Activated naive CD4-positive, alpha-beta T cell (primary cell): ENCODE results near the gene GNE.
"Not testable (repeated sequence)": the region's sequence is repeated elsewhere in the genome, so short reads cannot be mapped to it uniquely, and the experiment has no call there.

ENCODE experiments used
- DNase-seq, 4 experiments: peaks; one replicate each; lab custom pipeline; 2025; lab: John Stamatoyannopoulos, UW

The GNE gene

DNA sequence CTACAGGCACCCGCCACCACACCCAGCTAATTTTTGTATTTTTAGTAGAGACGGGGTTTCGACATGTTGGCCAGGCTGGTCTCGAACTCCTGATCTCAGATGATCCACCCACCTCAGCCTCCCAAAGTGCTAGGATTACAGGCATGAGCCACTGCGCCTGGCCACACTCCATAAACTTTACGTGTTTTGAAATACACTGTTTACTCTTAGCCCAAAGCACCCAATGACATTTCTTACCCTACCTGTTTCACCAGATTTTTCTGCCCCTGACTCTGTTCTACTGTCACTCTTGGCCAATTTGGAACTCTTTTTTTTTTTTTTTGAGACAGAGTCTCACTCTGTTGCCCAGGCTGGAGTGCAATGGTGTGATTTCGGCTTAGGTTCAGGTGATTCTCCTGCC lies 15.1 kb upstream of the GNE start:
- DNase-seq = not testable (repeated sequence)

DNA sequence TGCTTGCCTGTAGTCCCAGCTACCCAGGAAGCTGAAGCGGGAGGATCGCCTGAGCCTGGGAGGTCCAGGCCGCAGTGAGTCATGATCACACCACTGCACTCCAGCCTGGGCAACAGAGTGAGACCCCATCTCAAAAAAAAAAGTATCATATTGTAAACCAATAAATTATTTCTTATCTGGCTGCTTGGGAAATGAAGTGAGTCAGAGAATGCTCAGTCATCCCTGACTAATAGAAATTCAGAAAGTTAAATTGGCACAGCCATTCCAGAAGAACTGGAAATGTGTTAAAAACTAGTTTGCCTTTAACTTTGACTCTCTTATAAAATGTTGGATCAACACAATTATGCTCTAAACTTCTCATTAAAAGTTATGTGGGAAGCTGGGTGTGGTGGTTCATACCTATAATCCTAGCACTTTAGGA lies 9.8 kb upstream of the GNE start:
- no peak for DNase-seq

DNA sequence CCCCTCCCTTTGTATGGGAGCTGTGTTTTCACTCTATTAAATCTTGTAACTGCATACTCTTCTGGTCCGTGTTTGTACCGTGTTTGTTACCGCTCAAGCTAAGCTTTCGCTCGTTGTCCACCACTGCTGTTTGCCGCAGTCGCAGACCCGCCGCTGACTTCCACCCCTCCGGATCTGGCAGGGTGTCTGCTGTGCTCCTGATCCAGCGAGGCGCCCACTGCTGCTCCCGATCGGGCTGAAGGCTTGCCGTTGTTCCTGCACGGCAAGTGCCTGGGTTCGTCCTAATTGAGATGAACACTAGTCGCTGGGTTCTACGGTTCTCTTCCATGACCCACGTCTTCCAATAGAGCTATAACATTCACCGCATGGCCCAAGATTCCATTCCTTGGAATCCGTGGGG lies 6.6 kb upstream of the GNE start:
- no peak for DNase-seq

DNA sequence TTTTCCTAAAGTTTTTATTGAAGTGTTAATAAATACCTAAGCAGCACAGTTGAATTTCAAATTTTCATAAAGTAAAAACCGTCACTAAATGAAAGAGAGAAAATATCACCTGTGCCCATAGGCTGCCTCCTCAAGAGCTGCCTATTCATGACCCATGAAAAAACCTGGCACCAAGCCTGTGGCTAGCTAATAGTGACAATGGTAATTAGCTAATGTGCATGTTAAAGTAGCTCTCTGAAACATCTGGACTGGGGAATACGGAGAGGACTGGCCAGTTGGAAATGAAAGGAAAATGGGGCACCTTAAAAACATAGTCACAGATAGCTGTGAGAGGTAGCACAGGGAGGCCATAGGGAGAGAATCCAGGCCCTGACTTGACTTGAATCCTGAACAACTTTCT lies 5.4 kb upstream of the GNE start:
- no peak for DNase-seq

DNA sequence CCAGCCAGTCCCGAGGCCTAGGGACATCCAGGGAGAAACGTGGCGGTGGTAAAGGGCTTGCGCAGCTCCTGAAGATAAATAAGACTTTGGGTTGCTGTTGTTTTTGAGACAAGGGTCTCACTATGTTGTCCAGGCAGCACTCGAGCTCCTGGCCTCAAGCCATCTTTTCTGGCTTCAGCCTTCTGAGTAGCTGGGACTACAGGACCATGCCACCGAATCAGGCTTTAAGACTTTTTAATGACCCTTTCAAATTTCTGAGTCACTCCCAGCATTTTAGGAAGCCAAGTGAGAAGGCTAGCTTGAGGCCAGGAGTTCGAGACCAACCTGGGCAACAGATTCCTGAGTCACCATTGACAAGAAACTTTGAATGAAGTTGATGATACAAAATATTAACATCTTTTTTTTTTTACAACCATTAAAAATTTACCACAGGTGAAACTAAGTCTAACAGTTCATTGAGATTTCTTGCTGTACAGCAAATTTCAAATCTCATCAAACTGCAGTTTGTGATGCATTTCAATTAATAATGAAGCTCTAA lies 817 bp upstream of the GNE start:
- DNase-seq = no peak

GRCh38 chr9:36251428-36251827 lies 6.8 kb downstream of the GNE start:
- no peak for DNase-seq

DNA sequence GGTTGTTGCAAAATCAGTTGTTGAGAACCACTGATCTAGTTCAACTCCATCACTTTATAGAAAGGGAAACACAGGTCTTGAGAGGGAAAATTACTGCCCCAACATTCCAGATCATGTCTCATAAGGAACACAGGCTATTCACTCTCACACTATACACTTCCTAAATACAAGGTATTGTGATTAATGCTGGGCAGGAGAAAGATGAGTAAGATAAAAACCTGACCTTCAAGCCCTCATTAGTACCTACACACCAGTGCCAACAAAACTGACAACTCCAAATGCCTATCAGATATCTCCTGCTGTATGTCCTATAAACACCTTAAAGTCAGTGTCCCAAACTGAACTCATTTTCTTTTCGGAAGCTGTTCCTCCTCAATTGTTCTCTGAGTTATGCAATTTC lies 8.2 kb downstream of the GNE start:
- DNase-seq = no peak

GRCh38 chr9:36249189-36249588 lies 9.1 kb downstream of the GNE start:
- DNase-seq = no peak

GRCh38 chr9:36248061-36248460 lies 10.2 kb downstream of the GNE start:
- not testable (repeated sequence) for DNase-seq

- no peak for DNase-seq
Observed at GRCh38 chr9:36247356-36247755, 10.9 kb downstream of the GNE start.

DNA sequence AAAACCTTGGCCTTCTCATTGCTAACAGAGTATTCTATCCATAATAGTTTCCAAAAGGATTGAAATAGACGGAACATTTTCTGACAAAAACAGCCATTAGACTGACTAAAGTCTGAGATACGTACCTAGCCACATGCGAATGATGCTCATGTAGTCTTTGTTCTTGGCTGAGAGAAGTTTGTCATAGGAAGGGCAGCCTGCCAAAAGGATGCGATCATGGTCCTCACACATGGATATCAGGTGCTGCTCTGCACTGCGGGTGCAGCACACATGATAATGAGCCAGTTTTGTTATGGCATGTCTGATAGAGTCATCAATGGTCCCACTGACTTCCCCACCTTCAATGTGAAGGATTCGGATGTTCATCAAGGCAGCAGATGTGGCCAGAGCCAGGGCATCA lies 12.3 kb downstream of the GNE start:
- DNase-seq = no peak

DNA sequence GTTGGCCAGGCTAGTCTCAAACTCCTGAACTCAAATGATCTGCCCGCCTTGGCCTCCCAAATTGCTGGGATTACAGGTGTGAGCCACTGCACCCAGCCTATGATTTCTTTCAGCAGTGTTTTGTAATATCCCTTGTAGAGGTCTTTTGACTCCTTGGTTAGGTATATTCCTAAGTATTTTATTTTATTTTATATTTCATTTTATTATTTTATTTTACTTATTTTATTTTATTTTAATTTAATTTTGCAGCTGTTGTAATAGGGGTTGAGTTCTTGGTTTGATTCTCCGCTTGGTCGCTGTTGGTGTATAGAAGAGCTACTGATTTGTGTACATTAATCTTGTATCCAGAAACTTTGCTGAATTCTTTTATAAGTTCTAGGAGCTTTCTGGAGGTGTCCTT lies 18.6 kb downstream of the GNE start:
- DNase-seq = not testable (repeated sequence)

- DNase-seq = not testable (repeated sequence)
Observed at GRCh38 chr9:36239205-36239604, 19.0 kb downstream of the GNE start.

DNA sequence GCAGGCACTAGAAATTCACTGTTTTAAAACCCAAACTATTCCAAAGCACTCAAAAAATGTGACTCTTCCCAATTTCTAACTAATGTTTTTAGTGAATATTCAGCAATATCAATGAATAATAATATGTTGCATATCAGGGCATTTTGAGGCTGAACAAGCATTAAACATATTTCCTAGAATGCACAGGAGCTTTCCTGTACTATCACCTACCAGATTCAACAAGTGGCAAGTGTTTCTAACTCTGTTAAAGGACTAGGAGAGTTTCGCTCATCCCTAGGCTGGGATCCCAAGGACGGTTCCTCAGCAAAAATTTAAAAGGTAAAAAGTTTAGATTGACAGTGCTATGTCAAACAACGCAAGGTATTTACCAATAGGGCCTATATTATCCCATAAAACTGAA lies 21.0 kb downstream of the GNE start:
- no peak for DNase-seq

DNA sequence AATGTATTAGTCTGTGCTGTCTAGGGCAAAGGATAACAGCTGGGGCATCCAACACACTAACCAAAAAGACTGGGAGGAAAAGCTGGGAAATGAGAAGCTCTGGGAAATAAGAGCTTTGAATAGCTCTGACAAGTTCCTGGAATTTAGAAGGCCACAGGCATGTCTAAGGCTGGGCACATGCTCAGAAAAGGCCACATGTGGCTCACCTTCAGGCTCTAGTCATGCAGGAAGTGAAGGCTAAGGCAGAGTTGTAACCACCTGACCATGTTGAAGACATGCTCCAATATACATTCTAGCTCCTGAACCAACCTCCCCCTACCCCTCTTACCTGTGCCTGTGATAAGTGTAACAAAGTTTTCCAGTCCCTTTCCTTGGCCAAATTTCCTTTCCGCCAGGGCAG lies 35.8 kb downstream of the GNE start:
- DNase-seq = no peak

DNA sequence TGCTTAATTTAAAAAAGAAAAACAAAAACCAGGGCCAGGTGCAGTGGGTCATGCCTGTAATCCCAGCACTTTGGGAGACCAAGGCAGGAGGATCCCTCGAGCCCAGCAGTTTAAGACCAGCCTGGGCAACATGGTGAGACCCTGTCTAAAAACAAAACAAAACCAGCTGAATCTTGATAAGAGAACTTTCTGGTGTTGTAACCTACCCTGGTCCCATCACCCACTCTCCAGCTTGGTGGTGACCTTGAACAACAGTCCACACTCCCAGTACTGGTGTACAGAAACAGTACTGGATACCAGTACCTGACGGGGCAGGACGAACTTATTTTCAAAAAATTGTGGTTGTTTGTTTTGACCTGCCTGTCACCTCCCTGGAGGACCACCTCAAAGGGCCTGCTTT lies 36.6 kb downstream of the GNE start:
- no peak for DNase-seq

DNA sequence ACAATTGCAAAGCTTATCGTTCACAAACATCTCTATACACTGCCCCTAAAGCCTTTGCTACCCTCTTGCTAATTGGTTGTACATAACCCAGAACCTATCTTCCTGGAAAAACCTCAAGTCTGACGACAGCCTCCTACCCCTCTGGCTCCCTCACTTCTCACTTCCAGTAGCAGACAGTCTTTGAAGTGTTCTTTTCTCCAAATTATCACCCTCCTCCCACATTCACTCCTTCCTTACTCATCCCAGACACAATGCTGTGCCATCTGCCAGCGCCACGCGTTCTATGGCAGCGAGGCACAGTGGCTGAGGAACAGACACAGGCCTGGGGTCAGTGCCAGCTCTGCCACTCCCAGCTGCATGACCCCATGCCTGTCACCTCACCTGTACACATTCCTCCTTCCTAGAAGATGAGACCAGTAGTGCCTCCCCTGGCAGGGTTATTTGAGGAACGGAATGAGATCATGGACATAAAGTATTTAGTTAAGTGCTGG lies 39.8 kb downstream of the GNE start:
- no peak for DNase-seq

DNA sequence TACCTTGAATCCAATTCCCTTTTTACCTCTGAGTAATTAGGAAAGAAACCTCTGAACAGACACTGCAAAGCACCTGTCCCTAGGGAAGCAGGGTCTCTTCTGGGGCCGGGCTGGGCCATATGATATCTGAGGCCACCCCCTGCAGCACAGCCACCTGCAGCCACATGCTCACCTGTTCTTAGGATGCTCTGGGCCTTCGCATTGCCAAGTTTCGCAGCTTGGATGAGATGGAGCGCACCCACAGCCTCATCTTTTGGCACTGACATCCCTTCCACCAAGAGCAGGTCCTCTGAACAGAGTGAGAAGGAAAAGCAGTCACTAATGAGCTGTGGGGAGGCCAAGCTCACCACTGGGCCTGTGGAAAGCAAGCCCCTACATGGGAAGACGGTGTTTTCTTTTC lies 40.2 kb downstream of the GNE start:
- no peak for DNase-seq

- DNase-seq = no peak
Observed at GRCh38 chr9:36217256-36217968, 40.8 kb downstream of the GNE start.

DNA sequence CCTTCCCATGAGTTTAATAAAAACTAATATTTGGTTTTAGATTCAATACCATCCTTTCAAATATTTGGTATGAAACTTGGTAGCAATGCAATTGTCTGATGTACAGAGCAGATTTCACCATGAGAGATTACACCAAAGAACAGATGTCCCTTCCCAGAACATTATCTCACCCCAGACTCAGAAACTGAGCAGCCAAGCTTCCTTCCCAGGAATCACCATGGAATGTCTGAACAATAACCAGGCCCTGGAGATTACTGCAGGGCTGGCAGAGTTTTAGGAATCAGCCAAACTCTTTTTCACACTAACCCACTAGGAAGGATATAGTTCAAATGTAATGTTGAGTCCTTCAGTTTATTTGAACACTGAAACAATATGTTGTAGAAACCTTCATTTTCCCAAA lies 43.7 kb downstream of the GNE start:
- DNase-seq = no peak

DNA sequence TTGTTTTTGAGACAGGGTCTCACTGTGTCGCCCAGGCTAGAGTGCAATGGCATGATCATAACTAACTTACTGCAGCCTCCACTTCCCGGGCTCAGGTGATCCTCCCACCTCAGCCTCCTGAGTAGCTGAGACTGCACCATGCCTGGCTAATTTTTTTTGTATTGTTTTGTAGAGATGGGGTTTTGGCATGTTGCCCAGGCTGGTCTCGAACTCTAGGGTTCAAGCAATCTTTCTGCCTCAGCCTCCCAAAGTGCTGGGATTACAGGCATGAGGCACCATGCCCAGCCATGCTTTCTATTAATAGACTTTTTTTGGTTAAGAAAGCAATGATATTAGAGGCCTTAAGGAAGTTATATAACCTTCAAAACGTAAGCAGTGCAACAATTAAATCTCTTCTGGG lies 44.3 kb downstream of the GNE start:
- no peak for DNase-seq

- DNase-seq = no peak
Observed at GRCh38 chr9:36213387-36213786, 44.9 kb downstream of the GNE start.

GRCh38 chr9:36211510-36211909 lies 46.7 kb downstream of the GNE start:
- DNase-seq = no peak

DNA sequence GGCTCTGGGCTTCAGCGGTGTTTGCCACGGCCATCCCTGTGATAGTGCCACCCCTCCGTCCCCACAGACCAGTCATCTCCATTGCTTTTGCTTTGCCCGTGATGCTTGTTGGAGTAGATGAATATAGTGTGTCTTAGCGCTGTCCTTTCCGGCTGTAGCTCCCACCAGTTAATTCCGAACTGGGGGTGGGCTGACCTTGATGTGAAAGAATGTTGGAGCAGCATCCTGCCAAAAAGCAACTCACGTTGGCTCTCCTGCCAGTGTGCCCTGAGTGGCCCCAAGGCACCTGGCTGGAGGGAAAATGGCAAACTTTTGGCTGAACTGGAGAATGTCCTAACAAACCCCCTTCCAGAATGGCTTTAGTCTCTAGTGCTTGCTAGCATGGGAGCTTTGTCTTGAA lies 47.5 kb downstream of the GNE start:
- no peak for DNase-seq
